H1 (cell line): ENCODE data around the gene MTARC2. TPM values are rescaled to one million over a fixed set of nuclear protein-coding genes. Genes with fewer than 3 reads are reported as not detected.
"Not testable (repeated sequence)": the region's sequence is repeated elsewhere in the genome, so short reads cannot be mapped to it uniquely, and the experiment has no call there.

Experiments
- CTCF ChIA-PET: fragments of 300-600 bp; sonication (Branson Sonifier 250); formaldehyde crosslinking; loops from one replicate; lab custom pipeline; 2021; ENCODE audit not compliant: partially characterized antibody; lab: Charles Lee
- POLR2A ChIA-PET: fragments of 300-600 bp; sonication (Branson Sonifier 250); formaldehyde crosslinking; loops from one replicate; lab custom pipeline; 2021; ENCODE audit warnings: inconsistent platforms; ENCODE audit not compliant: partially characterized antibody; lab: Charles Lee
- DNase-seq, 2 experiments: peaks; one replicate each; pipeline versions ENCODE4 v3.0.0 to v3.0.0-alpha.2; 2010 to 2022; ENCODE audit warnings: low spot score in 2 of 2, low read depth in 1 of 2, mixed read lengths in 1 of 2
- FAIRE-seq: peaks from 2 replicates; lab custom pipeline; 2011; peaks lifted over from hg19 to GRCh38; lab: Jason Lieb, UNC
- H2AFZ ChIP-seq: 2 replicates; pipeline ENCODE4 v1.8.1; 2012; ENCODE audit warnings: low read length, inconsistent platforms
- H2AK5ac ChIP-seq: 2 replicates; pipeline ENCODE4 v1.6.1; 2013; ENCODE audit warnings: low read depth, low read length
- H2BK120ac ChIP-seq: replicated peaks from 2 replicates; pipeline ENCODE3; 2013; ENCODE audit warnings: low read depth, low read length, inconsistent platforms
- H2BK12ac ChIP-seq: 2 replicates; pipeline ENCODE4 v1.6.1; 2013; ENCODE audit warnings: low read depth, low read length
- H2BK15ac ChIP-seq: 2 replicates; pipeline ENCODE4 v1.6.1; 2013; ENCODE audit warnings: low read length
- H2BK20ac ChIP-seq: 2 replicates; pipeline ENCODE4 v1.6.1; 2013; ENCODE audit warnings: low read length
- H2BK5ac ChIP-seq: 2 replicates; pipeline ENCODE4 v1.6.1; 2013; ENCODE audit warnings: low read depth, low read length
- H3K14ac ChIP-seq: 2 replicates; pipeline ENCODE4 v1.6.1; 2013; ENCODE audit warnings: inconsistent platforms; ENCODE audit not compliant: insufficient read length
- H3K18ac ChIP-seq: 2 replicates; pipeline ENCODE4 v1.6.1; 2013; ENCODE audit warnings: low read length; ENCODE audit errors: extremely low read depth
- H3K23ac ChIP-seq: 2 replicates; pipeline ENCODE4 v1.6.1; 2013; ENCODE audit warnings: inconsistent platforms; ENCODE audit not compliant: insufficient read length
- H3K23me2 ChIP-seq: 2 replicates; pipeline ENCODE4 v1.6.1; 2013; ENCODE audit warnings: low read depth, low read length
- H3K27ac ChIP-seq: 2 replicates; pipeline ENCODE4 v1.6.1; 2011; ENCODE audit warnings: low read depth, low read length, inconsistent platforms
- H3K27me3 ChIP-seq, 4 experiments: replicated peaks in 1 of 4; 1 replicate in 1 of 4; 2 replicates in 3 of 4; pipeline versions ENCODE4 v1.6.1 to v1.8.1; 2011 to 2013; ENCODE audit warnings: low read length in 3 of 4, mild to moderate bottlenecking in 3 of 4, inconsistent platforms in 2 of 4, mixed read lengths in 2 of 4, moderate library complexity in 1 of 4; ENCODE audit not compliant: control insufficient read depth in 3 of 4, insufficient read depth in 3 of 4; ENCODE audit errors: extremely low read depth in 1 of 4
- H3K36me3 ChIP-seq, 4 experiments: 2 replicates each; pipeline versions ENCODE4 v1.6.1 to v1.8.1; 2011 to 2013; ENCODE audit warnings: mild to moderate bottlenecking in 4 of 4, low read length in 3 of 4, moderate library complexity in 2 of 4, control low read depth in 1 of 4, inconsistent platforms in 1 of 4; ENCODE audit not compliant: insufficient read depth in 4 of 4, control insufficient read depth in 2 of 4
- H3K4ac ChIP-seq: replicated peaks from 2 replicates; pipeline ENCODE3; 2013; ENCODE audit warnings: low read length, low read depth, mixed read lengths, inconsistent platforms; ENCODE audit not compliant: insufficient read length
- H3K4me1 ChIP-seq, 4 experiments: replicated peaks in 1 of 4; 1 replicate in 1 of 4; 2 replicates in 3 of 4; pipeline versions ENCODE4 v1.6.1 to v1.8.1; 2011 to 2013; ENCODE audit warnings: low read length in 3 of 4, inconsistent platforms in 2 of 4, mixed read lengths in 1 of 4; ENCODE audit not compliant: insufficient read depth in 4 of 4, control insufficient read depth in 3 of 4
- H3K4me2 ChIP-seq, 2 experiments: 2 replicates each; pipeline versions ENCODE4 v1.6.1 to v1.8.1; 2011 to 2013; ENCODE audit warnings: low read depth in 2 of 2, low read length in 2 of 2, control low read depth in 1 of 2, inconsistent platforms in 1 of 2, mild to moderate bottlenecking in 1 of 2; ENCODE audit not compliant: insufficient read depth in 1 of 2
- H3K4me3 ChIP-seq, 4 experiments: fragments of 200-600, 300-600 bp in 1 of 4; sonication (generic), shearing (Covaris generic), sonication (Bioruptor Twin) in 1 of 4; 2 replicates each; pipeline versions ENCODE4 v1.5.1 to v1.8.1; 2011 to 2016; ENCODE audit warnings: low read length in 4 of 4, low read depth in 3 of 4, control low read depth in 2 of 4, inconsistent platforms in 2 of 4, mild to moderate bottlenecking in 2 of 4, mixed read lengths in 1 of 4, moderate library complexity in 1 of 4; ENCODE audit not compliant: insufficient read depth in 2 of 4; ENCODE audit errors: extremely low read depth in 1 of 4
- H3K56ac ChIP-seq: replicated peaks from 2 replicates; pipeline ENCODE3; 2013; ENCODE audit warnings: low read depth, mild to moderate bottlenecking, mixed read lengths, low read length, inconsistent platforms; ENCODE audit not compliant: insufficient read length
- H3K79me1 ChIP-seq: 2 replicates; pipeline ENCODE4 v1.6.1; 2013; ENCODE audit warnings: low read depth, low read length, control low read depth
- H3K79me2 ChIP-seq, 2 experiments: 2 replicates each; pipeline versions ENCODE4 v1.6.1 to v1.8.1; 2012 to 2013; ENCODE audit warnings: low read length in 2 of 2, mild to moderate bottlenecking in 2 of 2, inconsistent platforms in 1 of 2; ENCODE audit not compliant: insufficient read depth in 2 of 2, control insufficient read depth in 1 of 2
- H3K9ac ChIP-seq, 4 experiments: replicated peaks in 1 of 4; 1 replicate in 1 of 4; 2 replicates in 3 of 4; pipeline versions ENCODE4 v1.6.1 to v1.8.1; 2011 to 2013; ENCODE audit warnings: low read depth in 3 of 4, low read length in 3 of 4, control low read depth in 2 of 4, mild to moderate bottlenecking in 2 of 4, moderate library complexity in 2 of 4, inconsistent platforms in 1 of 4; ENCODE audit errors: extremely low read depth in 1 of 4
- H3K9me3 ChIP-seq, 2 experiments: 2 replicates each; pipeline versions ENCODE4 v1.6.1 to v1.8.1; 2012 to 2013; ENCODE audit warnings: mild to moderate bottlenecking in 2 of 2, moderate library complexity in 2 of 2, control low read depth in 1 of 2, inconsistent platforms in 1 of 2, low read depth in 1 of 2, low read length in 1 of 2, mixed read lengths in 1 of 2; ENCODE audit not compliant: insufficient read depth in 2 of 2
- H4K20me1 ChIP-seq, 2 experiments: replicated peaks in 1 of 2; 2 replicates each; pipeline versions ENCODE3 to v1.8.1; 2011 to 2013; ENCODE audit warnings: inconsistent platforms in 2 of 2, low read length in 2 of 2, mild to moderate bottlenecking in 1 of 2; ENCODE audit not compliant: insufficient read depth in 2 of 2, control insufficient read depth in 1 of 2
- H4K5ac ChIP-seq: 2 replicates; pipeline ENCODE4 v1.6.1; 2013; ENCODE audit warnings: low read length, low read depth, mixed read lengths, inconsistent platforms; ENCODE audit not compliant: insufficient read length
- H4K8ac ChIP-seq: 2 replicates; pipeline ENCODE4 v1.8.0; 2013; ENCODE audit warnings: mild to moderate bottlenecking, moderate library complexity, low read length, inconsistent platforms; ENCODE audit not compliant: insufficient read depth; ENCODE audit errors: extremely low read depth
- H4K91ac ChIP-seq: replicated peaks from 2 replicates; pipeline ENCODE3; 2013; ENCODE audit warnings: low read length, mixed read lengths, inconsistent platforms; ENCODE audit not compliant: insufficient read length
- HDAC6 ChIP-seq: IDR thresholded peaks from one replicate; pipeline ENCODE4 v1.7.1; 2012; ENCODE audit warnings: low read depth, mild to moderate bottlenecking, inconsistent platforms, low read length, moderate library complexity
- SUZ12 ChIP-seq: fragments of 200-600 bp; sonication (generic); IDR thresholded peaks from 2 replicates; pipeline ENCODE4 v1.6.1; 2012; ENCODE audit warnings: mild to moderate bottlenecking, inconsistent platforms, low read length, moderate library complexity, mixed read lengths
- WGBS, 2 experiments: shearing (Covaris generic) in 1 of 2; methylation state at CpG; one replicate each; pipeline versions ENCODE4 v1.1.6 to v1.1.7; 2013 to 2015; ENCODE audit warnings: low lambda C conversion rate in 2 of 2, mixed read lengths in 2 of 2, inconsistent platforms in 1 of 2, low coverage in 1 of 2, missing lambda C conversion rate in 1 of 2; ENCODE audit not compliant: insufficient replicate concordance in 2 of 2, insufficient coverage in 1 of 2, insufficient read length in 1 of 2; ENCODE audit errors: extremely low coverage in 1 of 2, missing lambda C conversion rate in 1 of 2; 5-methylcytosine and 5-hydroxymethylcytosine counted together
- polyA plus RNA-seq, 7 experiments: library from polyadenylated mRNA; depleted of rRNA in 3 of 7; stranded (reverse) in 5 of 7; unstranded in 2 of 7; fragments of >200 nt in 5 of 7; fragments of 200-250 nt in 2 of 7; gene quantifications; 1 replicate in 5 of 7; 2 replicates in 1 of 7; 4 replicates in 1 of 7; pipeline versions ENCODE4 v1.2.1 to v1.2.3, GENCODE V29; 2011 to 2013; ENCODE audit warnings: missing spikeins in 2 of 7, mixed read lengths in 2 of 7
- total RNA-seq: library from RNA; stranded (reverse); fragmentation: NEBNext Ultra II Directional; extraction: Animal tissue kit (Norgen Biotek cat#: 25700); gene quantifications from 2 replicates; pipeline ENCODE4 v1.2.1, GENCODE V29; 2021

The MTARC2 gene
- total and polyA plus RNA-seq, 2 of the 8 experiments (the other 6 are each of a cell fraction or from before 2014, with no cell fraction given) = 7.2 to 7.9 TPM

GRCh38 chr1:220711056-220711809 is 36.9 kb upstream of the MTARC2 start (continued):
- TF ChIP-seq HDAC6 (no peak), SUZ12 (no peak)

- H3K36me3 ChIP-seq, H2BK120ac ChIP-seq: not testable (repeated sequence)
These were observed 32.1 kb upstream of the MTARC2 start for GRCh38 chr1:220715986-220716385.

More at GRCh38 chr1:220715986-220716385, 32.1 kb upstream of the MTARC2 start:
- WGBS, 2 experiments = 88% methylated on average over 5 of the region's 5 CpGs; no CpG with 5 or more reads in 1 of the 2 experiments
- H2AFZ ChIP-seq, H3K18ac ChIP-seq, H2BK15ac ChIP-seq, H3K23ac ChIP-seq, H3K56ac ChIP-seq, H3K27me3 ChIP-seq, H4K5ac ChIP-seq, H2BK5ac ChIP-seq, H3K23me2 ChIP-seq, H3K27ac ChIP-seq, H3K79me2 ChIP-seq, H4K91ac ChIP-seq, H3K79me1 ChIP-seq, POLR2A ChIA-PET, H2AK5ac ChIP-seq, H3K9ac ChIP-seq, H2BK12ac ChIP-seq, H3K4ac ChIP-seq, DNase-seq, H3K14ac ChIP-seq, FAIRE-seq, H3K4me1 ChIP-seq, H2BK20ac ChIP-seq, H4K8ac ChIP-seq, H4K20me1 ChIP-seq, H3K4me2 ChIP-seq, H3K4me3 ChIP-seq: not testable (repeated sequence)
- CTCF ChIA-PET = interaction anchor here (0.6 to 0.8 kb wide), 2 partner anchors 10 to 72 kb away, joined by 3 read pairs; no protein-coding TSS in a partner anchor
- peaks cover 12% of the 10 kb centered on the region in 2 experiments; a peak in 3 of 4 replicates for H3K9me3 ChIP-seq
